Tibial nerve (tissue), 4 donors: ENCODE measurements around the gene ROS1.

Experiments
- EP300 ChIP-seq, 2 donors: sonication (generic); formaldehyde crosslinking; IDR thresholded peaks; one replicate each; pipeline ENCODE4 v1.6.1; 2017; ENCODE audit warnings: antibody characterized with exemption in 2 of 2, mild to moderate bottlenecking in 1 of 2
- POLR2A ChIP-seq, 2 donors: fragments of 450-650 bp; IDR thresholded peaks; one replicate each; pipeline ENCODE4 v1.6.1; 2017; ENCODE audit warnings: antibody characterized with exemption in 2 of 2, mild to moderate bottlenecking in 2 of 2, moderate library complexity in 2 of 2
- TF ChIP-seq, protein P1 (sequence below), 5 experiments: fragments of 200-600 bp in 3 of 5; fragments of 450-650 bp in 2 of 5; sonication (generic) in 3 of 5; IDR thresholded peaks; one replicate each; pipeline ENCODE4 v1.5.1; 2016 to 2019; ENCODE audit warnings: antibody characterized with exemption in 5 of 5, mild to moderate bottlenecking in 3 of 5, moderate library complexity in 2 of 5

DNA sequence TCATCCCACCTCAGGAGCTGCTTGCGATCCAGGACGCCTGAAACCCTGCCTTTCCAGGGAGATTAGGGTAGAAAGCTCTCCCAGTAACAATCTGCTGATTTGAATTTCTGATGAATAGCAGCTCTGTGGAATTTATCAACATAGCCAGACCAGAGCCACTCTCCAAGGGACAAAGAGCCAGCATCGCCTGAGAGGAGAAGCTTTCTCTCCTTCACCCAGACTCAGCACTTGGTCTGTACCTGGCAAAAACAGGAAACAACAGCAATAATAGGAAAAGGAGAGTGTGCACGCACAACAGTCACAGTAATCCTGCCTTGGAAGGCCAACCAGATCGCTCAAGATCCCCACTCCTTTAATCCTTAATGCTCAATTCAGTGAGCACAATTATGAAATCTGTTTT lies 22.3 kb upstream of the ROS1 start:
- TF ChIP-seq, protein P1, sequence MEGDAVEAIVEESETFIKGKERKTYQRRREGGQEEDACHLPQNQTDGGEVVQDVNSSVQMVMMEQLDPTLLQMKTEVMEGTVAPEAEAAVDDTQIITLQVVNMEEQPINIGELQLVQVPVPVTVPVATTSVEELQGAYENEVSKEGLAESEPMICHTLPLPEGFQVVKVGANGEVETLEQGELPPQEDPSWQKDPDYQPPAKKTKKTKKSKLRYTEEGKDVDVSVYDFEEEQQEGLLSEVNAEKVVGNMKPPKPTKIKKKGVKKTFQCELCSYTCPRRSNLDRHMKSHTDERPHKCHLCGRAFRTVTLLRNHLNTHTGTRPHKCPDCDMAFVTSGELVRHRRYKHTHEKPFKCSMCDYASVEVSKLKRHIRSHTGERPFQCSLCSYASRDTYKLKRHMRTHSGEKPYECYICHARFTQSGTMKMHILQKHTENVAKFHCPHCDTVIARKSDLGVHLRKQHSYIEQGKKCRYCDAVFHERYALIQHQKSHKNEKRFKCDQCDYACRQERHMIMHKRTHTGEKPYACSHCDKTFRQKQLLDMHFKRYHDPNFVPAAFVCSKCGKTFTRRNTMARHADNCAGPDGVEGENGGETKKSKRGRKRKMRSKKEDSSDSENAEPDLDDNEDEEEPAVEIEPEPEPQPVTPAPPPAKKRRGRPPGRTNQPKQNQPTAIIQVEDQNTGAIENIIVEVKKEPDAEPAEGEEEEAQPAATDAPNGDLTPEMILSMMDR (IDR thresholded peaks at IDR 0.05), result no peak
- TF ChIP-seq POLR2A (IDR thresholded peaks at IDR 0.05), result no peak
- TF ChIP-seq EP300 (IDR thresholded peaks at IDR 0.05), result no peak
